Panc1 (cell line): ENCODE data around the gene FCN2. TPM values are rescaled to one million over a fixed set of nuclear protein-coding genes. Genes with fewer than 3 reads are reported as not detected.

Experiments
- ATAC-seq: fragments of 200-7000 bp; cut with Tn5 transposase; 2 replicates; pipeline ENCODE4 v1.9.1; 2020; ENCODE audit warnings: mild to moderate bottlenecking, moderate library complexity
- BruUV-seq: library from RNA; stranded (reverse); fragments of 400-500 nt; replicated peaks from 2 replicates; lab custom pipeline; 2021; lab: Mats Ljungman, UMichigan
- CTCF ChIA-PET: fragments of 300-600 bp; sonication (Branson Sonifier 250); formaldehyde crosslinking; loops from one replicate; lab custom pipeline; 2022; ENCODE audit warnings: antibody characterized with exemption; lab: Charles Lee
- POLR2A ChIA-PET: fragments of 300-600 bp; sonication (Branson Sonifier 250); formaldehyde crosslinking; loops from one replicate; lab custom pipeline; 2022; ENCODE audit warnings: antibody characterized with exemption; lab: Charles Lee
- DNase-seq: peaks from one replicate; pipeline ENCODE4 v3.0.0-alpha.2; 2010; ENCODE audit warnings: low read depth, low spot score
- H3K27ac ChIP-seq: 2 replicates; pipeline ENCODE4 v1.5.1; 2011; ENCODE audit warnings: mild to moderate bottlenecking, low read length, inconsistent platforms
- H3K27me3 ChIP-seq: fragments of 200-500 bp; sonication (Bioruptor generic); 2 replicates; pipeline ENCODE4 v1.6.0; 2014; ENCODE audit warnings: low read length, inconsistent platforms; ENCODE audit not compliant: control insufficient read depth, insufficient read depth
- H3K36me3 ChIP-seq: fragments of 200-500 bp; sonication (Bioruptor generic); 2 replicates; pipeline ENCODE4 v1.5.1; 2014; ENCODE audit warnings: inconsistent platforms, mild to moderate bottlenecking, low read length, moderate library complexity; ENCODE audit not compliant: control insufficient read depth, insufficient read depth
- H3K4me1 ChIP-seq: 2 replicates; pipeline ENCODE4 v1.5.1; 2011; ENCODE audit warnings: inconsistent platforms, mild to moderate bottlenecking, low read length, moderate library complexity; ENCODE audit not compliant: control insufficient read depth, insufficient read depth
- H3K4me3 ChIP-seq, 2 experiments: 2 replicates each; pipeline ENCODE4 v1.5.1; 2011 to 2012; ENCODE audit warnings: low read depth in 2 of 2, low read length in 2 of 2, mild to moderate bottlenecking in 2 of 2, inconsistent platforms in 1 of 2, moderate library complexity in 1 of 2
- H3K9me3 ChIP-seq: fragments of 200-500 bp; sonication (Bioruptor generic); 2 replicates; pipeline ENCODE4 v1.5.1; 2014; ENCODE audit warnings: low read depth, mild to moderate bottlenecking, inconsistent platforms, low read length, moderate library complexity; ENCODE audit not compliant: control insufficient read depth, insufficient read depth
- POLR2AphosphoS5 ChIP-seq: IDR thresholded peaks from 2 replicates; pipeline ENCODE4 v1.6.1; 2012; ENCODE audit warnings: mild to moderate bottlenecking, low read depth, low read length, moderate library complexity
- SIN3A ChIP-seq: IDR thresholded peaks from 2 replicates; pipeline ENCODE4 v1.6.1; 2012; ENCODE audit warnings: low read depth, mild to moderate bottlenecking, low read length, moderate library complexity, borderline replicate concordance; ENCODE audit not compliant: insufficient read depth
- TCF7L2 ChIP-seq: IDR thresholded peaks from 2 replicates; pipeline ENCODE4 v1.6.1; 2011; ENCODE audit warnings: mild to moderate bottlenecking, low read depth, low read length, inconsistent platforms
- in situ Hi-C: cut with HindIII; loops from 2 replicates; pipeline ENCODE4 v1.10.0; 2016; ENCODE audit warnings: low sequenced_read_pairs, low pct_unique_long_range_greater_than_20kb
- intact Hi-C: fragments of 100-400 bp; cut with micrococcal nuclease; formaldehyde crosslinking; loops from one replicate; pipeline ENCODE4 v1.10.0; 2022; ENCODE audit not compliant: unreplicated experiment
- total RNA-seq: library from RNA; stranded (reverse); gene quantifications from one replicate; pipeline ENCODE4 v1.2.1, GENCODE V29; 2021; ENCODE audit not compliant: unreplicated experiment
- TF ChIP-seq, protein P1 (sequence below): fragments of 450-650 bp; IDR thresholded peaks from 2 replicates; pipeline ENCODE4 v1.5.1; 2017; ENCODE audit warnings: mild to moderate bottlenecking
- TF ChIP-seq, protein P2 (sequence below), 2 experiments: IDR thresholded peaks; 2 replicates each; pipeline ENCODE4 v1.6.1; 2011 to 2012; ENCODE audit warnings: low read depth in 2 of 2, control low read depth in 1 of 2, low read length in 1 of 2, mild to moderate bottlenecking in 1 of 2, moderate library complexity in 1 of 2; ENCODE audit not compliant: insufficient read depth in 1 of 2

Gene FCN2
- total RNA-seq, 1 experiment from 2014 or later: not detected

DNA sequence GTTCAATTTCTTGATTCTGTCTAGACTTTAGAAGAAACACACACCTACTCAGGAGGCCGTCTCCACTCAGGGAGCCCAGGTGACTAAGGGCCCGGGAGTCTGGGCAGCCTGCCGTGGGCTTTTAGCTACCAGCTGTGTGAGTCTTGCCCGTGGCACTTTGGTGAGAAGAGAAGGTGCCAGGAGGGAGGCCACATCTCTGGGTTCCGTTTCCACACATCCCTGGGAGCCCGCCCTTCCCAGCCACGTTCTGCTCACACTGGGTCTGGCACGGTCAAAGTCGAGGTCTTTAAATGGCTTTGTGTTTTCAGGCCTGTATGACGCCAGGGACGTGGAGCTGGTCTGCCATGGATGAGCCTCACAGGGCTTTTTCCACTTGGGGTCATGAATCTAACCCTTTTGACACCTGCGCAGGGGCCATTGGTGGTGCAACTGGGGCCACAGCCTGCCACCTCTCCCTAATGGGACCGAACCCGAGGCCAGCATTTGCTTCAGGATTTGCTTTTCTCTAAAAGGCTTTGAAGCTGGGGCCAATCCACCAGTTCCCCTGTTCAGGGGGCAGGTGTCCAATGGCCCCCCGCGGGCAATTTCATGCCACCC is 17.2 kb upstream of the FCN2 start:
- no peak for ATAC-seq
- no peak overlapping the region for H3K27ac ChIP-seq
- no peaks in the 10 kb centered on the region for H3K4me1 ChIP-seq
- TF ChIP-seq SIN3A (no peak), TCF7L2 (no peak), POLR2AphosphoS5 (no peak)
- TF ChIP-seq, protein P1, sequence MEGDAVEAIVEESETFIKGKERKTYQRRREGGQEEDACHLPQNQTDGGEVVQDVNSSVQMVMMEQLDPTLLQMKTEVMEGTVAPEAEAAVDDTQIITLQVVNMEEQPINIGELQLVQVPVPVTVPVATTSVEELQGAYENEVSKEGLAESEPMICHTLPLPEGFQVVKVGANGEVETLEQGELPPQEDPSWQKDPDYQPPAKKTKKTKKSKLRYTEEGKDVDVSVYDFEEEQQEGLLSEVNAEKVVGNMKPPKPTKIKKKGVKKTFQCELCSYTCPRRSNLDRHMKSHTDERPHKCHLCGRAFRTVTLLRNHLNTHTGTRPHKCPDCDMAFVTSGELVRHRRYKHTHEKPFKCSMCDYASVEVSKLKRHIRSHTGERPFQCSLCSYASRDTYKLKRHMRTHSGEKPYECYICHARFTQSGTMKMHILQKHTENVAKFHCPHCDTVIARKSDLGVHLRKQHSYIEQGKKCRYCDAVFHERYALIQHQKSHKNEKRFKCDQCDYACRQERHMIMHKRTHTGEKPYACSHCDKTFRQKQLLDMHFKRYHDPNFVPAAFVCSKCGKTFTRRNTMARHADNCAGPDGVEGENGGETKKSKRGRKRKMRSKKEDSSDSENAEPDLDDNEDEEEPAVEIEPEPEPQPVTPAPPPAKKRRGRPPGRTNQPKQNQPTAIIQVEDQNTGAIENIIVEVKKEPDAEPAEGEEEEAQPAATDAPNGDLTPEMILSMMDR: no peak
- TF ChIP-seq, protein P2, sequence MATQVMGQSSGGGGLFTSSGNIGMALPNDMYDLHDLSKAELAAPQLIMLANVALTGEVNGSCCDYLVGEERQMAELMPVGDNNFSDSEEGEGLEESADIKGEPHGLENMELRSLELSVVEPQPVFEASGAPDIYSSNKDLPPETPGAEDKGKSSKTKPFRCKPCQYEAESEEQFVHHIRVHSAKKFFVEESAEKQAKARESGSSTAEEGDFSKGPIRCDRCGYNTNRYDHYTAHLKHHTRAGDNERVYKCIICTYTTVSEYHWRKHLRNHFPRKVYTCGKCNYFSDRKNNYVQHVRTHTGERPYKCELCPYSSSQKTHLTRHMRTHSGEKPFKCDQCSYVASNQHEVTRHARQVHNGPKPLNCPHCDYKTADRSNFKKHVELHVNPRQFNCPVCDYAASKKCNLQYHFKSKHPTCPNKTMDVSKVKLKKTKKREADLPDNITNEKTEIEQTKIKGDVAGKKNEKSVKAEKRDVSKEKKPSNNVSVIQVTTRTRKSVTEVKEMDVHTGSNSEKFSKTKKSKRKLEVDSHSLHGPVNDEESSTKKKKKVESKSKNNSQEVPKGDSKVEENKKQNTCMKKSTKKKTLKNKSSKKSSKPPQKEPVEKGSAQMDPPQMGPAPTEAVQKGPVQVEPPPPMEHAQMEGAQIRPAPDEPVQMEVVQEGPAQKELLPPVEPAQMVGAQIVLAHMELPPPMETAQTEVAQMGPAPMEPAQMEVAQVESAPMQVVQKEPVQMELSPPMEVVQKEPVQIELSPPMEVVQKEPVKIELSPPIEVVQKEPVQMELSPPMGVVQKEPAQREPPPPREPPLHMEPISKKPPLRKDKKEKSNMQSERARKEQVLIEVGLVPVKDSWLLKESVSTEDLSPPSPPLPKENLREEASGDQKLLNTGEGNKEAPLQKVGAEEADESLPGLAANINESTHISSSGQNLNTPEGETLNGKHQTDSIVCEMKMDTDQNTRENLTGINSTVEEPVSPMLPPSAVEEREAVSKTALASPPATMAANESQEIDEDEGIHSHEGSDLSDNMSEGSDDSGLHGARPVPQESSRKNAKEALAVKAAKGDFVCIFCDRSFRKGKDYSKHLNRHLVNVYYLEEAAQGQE (IDR thresholded peaks at IDR 0.05; ENCODE audit: insufficient read depth in 1 of 2, low read depth in 2 of 2, low read length in 1 of 2): no peak
- in situ Hi-C loops (no loop called here), intact Hi-C loops (no loop called here)
- ChIA-PET CTCF (no interaction called here), POLR2A (no interaction called here)
- DNase-seq: no peak
- BruUV-seq: no TSS peak
- no peaks in the 10 kb centered on the region for H3K9me3 ChIP-seq
- H3K4me3 ChIP-seq: no peak overlapping the region
- no peaks in the 10 kb centered on the region for H3K36me3 ChIP-seq
- no peaks in the 10 kb centered on the region for H3K27me3 ChIP-seq

DNA sequence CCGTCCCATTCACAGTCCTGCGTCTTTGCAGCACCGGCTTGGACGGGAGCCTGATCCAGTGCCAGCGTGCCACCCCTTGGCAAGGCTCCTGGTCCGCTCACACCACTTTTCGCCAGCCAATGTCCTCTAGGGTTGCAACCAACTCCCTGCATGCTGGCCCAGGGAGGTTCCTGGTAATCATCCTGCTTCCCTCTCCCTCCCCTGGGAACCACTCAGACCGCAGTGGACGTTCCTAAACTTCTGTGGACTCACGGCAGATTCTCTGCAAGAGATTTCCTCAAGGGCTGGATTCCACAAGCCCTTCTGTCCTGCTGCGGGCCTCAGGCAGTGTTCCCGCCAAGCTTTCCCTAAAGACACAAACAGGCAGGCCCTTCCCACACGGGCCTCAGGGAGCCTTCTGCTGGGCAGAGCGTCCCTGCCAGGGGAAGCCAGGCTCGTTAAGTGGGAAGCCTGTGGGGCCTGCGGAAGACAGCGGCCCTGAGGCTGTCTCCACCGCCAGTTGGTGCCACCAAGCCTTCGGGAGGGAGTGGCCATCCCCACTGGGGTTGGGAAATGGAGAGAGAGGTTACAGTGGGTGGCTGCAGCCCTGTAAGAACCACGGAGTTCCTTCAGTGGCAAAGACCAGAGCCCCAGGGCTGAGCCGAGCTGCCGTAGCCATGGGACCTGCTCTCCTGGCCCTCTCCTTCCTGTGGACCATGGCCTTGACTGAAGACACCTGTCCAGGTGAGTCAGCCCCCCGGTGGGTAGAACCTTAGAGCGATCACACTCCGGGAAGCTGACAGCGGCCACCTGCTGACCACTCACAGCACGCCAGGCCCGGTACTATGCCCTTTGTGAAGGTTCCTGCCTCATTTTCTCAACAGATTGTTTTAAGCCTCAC is 16.4 kb upstream of the FCN2 start:
- no peaks in the 10 kb centered on the region for H3K27me3 ChIP-seq
- no peak for ATAC-seq

More for the DNA sequence above, 16.4 kb upstream of the FCN2 start:
- no TSS peak for BruUV-seq
- no peaks in the 10 kb centered on the region for H3K4me1 ChIP-seq
- ChIA-PET CTCF (no interaction called here), POLR2A (no interaction called here)
- H3K9me3 ChIP-seq: no peaks in the 10 kb centered on the region
- no peaks in the 10 kb centered on the region for H3K36me3 ChIP-seq
- no peak overlapping the region for H3K4me3 ChIP-seq
- in situ Hi-C loops: no loop called here
- TF ChIP-seq, protein P1: no peak
- TF ChIP-seq SIN3A (no peak), TCF7L2 (no peak), POLR2AphosphoS5 (no peak)
- TF ChIP-seq, protein P2 (IDR thresholded peaks at IDR 0.05; ENCODE audit: insufficient read depth in 1 of 2, low read depth in 2 of 2, low read length in 1 of 2): no peak
- no peak overlapping the region for H3K27ac ChIP-seq
- DNase-seq: no peak
- intact Hi-C loops: no loop called here
